ENCODE data around the gene RSPH1.

RSPH1 gene

GRCh38 chr21:42423685-42424084 lies 72.3 kb downstream of the RSPH1 start:
- no peak for DNase-seq

- DNase-seq = no peak
These were observed 72.8 kb downstream of the RSPH1 start for GRCh38 chr21:42423197-42423675.

Data from retina (tissue), 1 donor.